Panc1 (cell line): ENCODE data around the gene ATP1A3. TPM values are rescaled to one million over a fixed set of nuclear protein-coding genes. Genes with fewer than 3 reads are reported as not detected.

Experiments
- ATAC-seq: fragments of 200-7000 bp; cut with Tn5 transposase; 2 replicates; pipeline ENCODE4 v1.9.1; 2020; ENCODE audit warnings: mild to moderate bottlenecking, moderate library complexity
- BruUV-seq: library from RNA; stranded (reverse); fragments of 400-500 nt; replicated peaks from 2 replicates; lab custom pipeline; 2021; lab: Mats Ljungman, UMichigan
- CTCF ChIA-PET: fragments of 300-600 bp; sonication (Branson Sonifier 250); formaldehyde crosslinking; loops from one replicate; lab custom pipeline; 2022; ENCODE audit warnings: antibody characterized with exemption; lab: Charles Lee
- POLR2A ChIA-PET: fragments of 300-600 bp; sonication (Branson Sonifier 250); formaldehyde crosslinking; loops from one replicate; lab custom pipeline; 2022; ENCODE audit warnings: antibody characterized with exemption; lab: Charles Lee
- DNase-seq: peaks from one replicate; pipeline ENCODE4 v3.0.0-alpha.2; 2010; ENCODE audit warnings: low read depth, low spot score
- H3K27ac ChIP-seq: 2 replicates; pipeline ENCODE4 v1.5.1; 2011; ENCODE audit warnings: mild to moderate bottlenecking, low read length, inconsistent platforms
- H3K27me3 ChIP-seq: fragments of 200-500 bp; sonication (Bioruptor generic); 2 replicates; pipeline ENCODE4 v1.6.0; 2014; ENCODE audit warnings: low read length, inconsistent platforms; ENCODE audit not compliant: control insufficient read depth, insufficient read depth
- H3K36me3 ChIP-seq: fragments of 200-500 bp; sonication (Bioruptor generic); 2 replicates; pipeline ENCODE4 v1.5.1; 2014; ENCODE audit warnings: inconsistent platforms, mild to moderate bottlenecking, low read length, moderate library complexity; ENCODE audit not compliant: control insufficient read depth, insufficient read depth
- H3K4me1 ChIP-seq: 2 replicates; pipeline ENCODE4 v1.5.1; 2011; ENCODE audit warnings: inconsistent platforms, mild to moderate bottlenecking, low read length, moderate library complexity; ENCODE audit not compliant: control insufficient read depth, insufficient read depth
- H3K4me3 ChIP-seq, 2 experiments: 2 replicates each; pipeline ENCODE4 v1.5.1; 2011 to 2012; ENCODE audit warnings: low read depth in 2 of 2, low read length in 2 of 2, mild to moderate bottlenecking in 2 of 2, inconsistent platforms in 1 of 2, moderate library complexity in 1 of 2
- H3K9me3 ChIP-seq: fragments of 200-500 bp; sonication (Bioruptor generic); 2 replicates; pipeline ENCODE4 v1.5.1; 2014; ENCODE audit warnings: low read depth, mild to moderate bottlenecking, inconsistent platforms, low read length, moderate library complexity; ENCODE audit not compliant: control insufficient read depth, insufficient read depth
- CTCF ChIP-seq: fragments of 450-650 bp; IDR thresholded peaks from 2 replicates; pipeline ENCODE4 v1.5.1; 2017; ENCODE audit warnings: mild to moderate bottlenecking
- POLR2AphosphoS5 ChIP-seq: IDR thresholded peaks from 2 replicates; pipeline ENCODE4 v1.6.1; 2012; ENCODE audit warnings: mild to moderate bottlenecking, low read depth, low read length, moderate library complexity
- SIN3A ChIP-seq: IDR thresholded peaks from 2 replicates; pipeline ENCODE4 v1.6.1; 2012; ENCODE audit warnings: low read depth, mild to moderate bottlenecking, low read length, moderate library complexity, borderline replicate concordance; ENCODE audit not compliant: insufficient read depth
- TCF7L2 ChIP-seq: IDR thresholded peaks from 2 replicates; pipeline ENCODE4 v1.6.1; 2011; ENCODE audit warnings: mild to moderate bottlenecking, low read depth, low read length, inconsistent platforms
- in situ Hi-C: cut with HindIII; loops from 2 replicates; pipeline ENCODE4 v1.10.0; 2016; ENCODE audit warnings: low sequenced_read_pairs, low pct_unique_long_range_greater_than_20kb
- intact Hi-C: fragments of 100-400 bp; cut with micrococcal nuclease; formaldehyde crosslinking; loops from one replicate; pipeline ENCODE4 v1.10.0; 2022; ENCODE audit not compliant: unreplicated experiment
- total RNA-seq: library from RNA; stranded (reverse); gene quantifications from one replicate; pipeline ENCODE4 v1.2.1, GENCODE V29; 2021; ENCODE audit not compliant: unreplicated experiment
- TF ChIP-seq, protein P1 (sequence below), 2 experiments: IDR thresholded peaks; 2 replicates each; pipeline ENCODE4 v1.6.1; 2011 to 2012; ENCODE audit warnings: low read depth in 2 of 2, control low read depth in 1 of 2, low read length in 1 of 2, mild to moderate bottlenecking in 1 of 2, moderate library complexity in 1 of 2; ENCODE audit not compliant: insufficient read depth in 1 of 2

ATP1A3 gene
- total RNA-seq, 1 experiment from 2014 or later: 4.9 TPM

DNA sequence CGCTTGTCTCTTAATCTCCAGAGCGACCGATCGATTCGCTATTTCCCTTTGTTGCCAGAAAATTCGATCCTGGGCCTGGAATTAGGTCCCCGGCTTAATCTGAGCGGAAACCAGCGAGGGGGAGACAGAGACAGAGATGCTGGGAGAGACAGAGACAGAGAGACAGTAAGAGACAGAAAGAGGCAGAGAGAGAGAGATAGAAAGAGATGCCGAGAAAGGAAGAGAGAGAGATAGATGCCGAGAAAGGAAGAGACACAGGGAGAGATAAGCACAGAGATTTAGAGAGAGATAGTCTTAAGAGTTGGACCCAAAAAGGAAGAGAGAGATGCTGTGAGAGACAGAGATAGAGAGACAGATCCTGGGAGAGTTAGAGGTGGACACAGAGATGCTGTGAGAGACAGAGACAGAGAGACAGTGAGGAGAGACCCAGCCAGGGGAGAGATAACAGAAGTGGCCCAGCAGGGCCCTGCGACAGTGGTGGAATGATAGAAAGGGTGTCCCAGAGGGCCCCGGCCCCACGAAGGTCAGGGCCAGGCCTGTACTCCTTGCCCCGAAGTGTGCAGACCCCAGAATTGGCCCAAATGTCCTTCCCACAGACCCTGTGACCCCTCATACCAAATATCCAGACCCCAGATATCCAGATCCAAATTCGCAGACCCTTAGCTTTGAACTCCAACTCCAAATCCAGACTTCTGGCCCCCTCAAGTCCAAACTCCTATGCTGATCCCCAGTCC lies 67.1 kb downstream of the ATP1A3 start:
- Histone ChIP-seq H3K27me3 (peaks cover 3% of the 10 kb centered on the region; the same call in 1 of the 2 replicates), H3K27ac (no peak overlapping the region), H3K4me1 (no peaks in the 10 kb centered on the region; the same call in 1 of the 2 replicates), H3K9me3 (no peaks in the 10 kb centered on the region), H3K36me3 (no peaks in the 10 kb centered on the region), H3K4me3 (no peak overlapping the region; a peak in 1 of 4 replicates)
- ChIA-PET CTCF (interaction anchor here (0.7 kb wide), 1 partner anchor 94 kb away, joined by 7 read pairs; no protein-coding TSS in a partner anchor), POLR2A (no interaction called here)
- TF ChIP-seq, protein P1, sequence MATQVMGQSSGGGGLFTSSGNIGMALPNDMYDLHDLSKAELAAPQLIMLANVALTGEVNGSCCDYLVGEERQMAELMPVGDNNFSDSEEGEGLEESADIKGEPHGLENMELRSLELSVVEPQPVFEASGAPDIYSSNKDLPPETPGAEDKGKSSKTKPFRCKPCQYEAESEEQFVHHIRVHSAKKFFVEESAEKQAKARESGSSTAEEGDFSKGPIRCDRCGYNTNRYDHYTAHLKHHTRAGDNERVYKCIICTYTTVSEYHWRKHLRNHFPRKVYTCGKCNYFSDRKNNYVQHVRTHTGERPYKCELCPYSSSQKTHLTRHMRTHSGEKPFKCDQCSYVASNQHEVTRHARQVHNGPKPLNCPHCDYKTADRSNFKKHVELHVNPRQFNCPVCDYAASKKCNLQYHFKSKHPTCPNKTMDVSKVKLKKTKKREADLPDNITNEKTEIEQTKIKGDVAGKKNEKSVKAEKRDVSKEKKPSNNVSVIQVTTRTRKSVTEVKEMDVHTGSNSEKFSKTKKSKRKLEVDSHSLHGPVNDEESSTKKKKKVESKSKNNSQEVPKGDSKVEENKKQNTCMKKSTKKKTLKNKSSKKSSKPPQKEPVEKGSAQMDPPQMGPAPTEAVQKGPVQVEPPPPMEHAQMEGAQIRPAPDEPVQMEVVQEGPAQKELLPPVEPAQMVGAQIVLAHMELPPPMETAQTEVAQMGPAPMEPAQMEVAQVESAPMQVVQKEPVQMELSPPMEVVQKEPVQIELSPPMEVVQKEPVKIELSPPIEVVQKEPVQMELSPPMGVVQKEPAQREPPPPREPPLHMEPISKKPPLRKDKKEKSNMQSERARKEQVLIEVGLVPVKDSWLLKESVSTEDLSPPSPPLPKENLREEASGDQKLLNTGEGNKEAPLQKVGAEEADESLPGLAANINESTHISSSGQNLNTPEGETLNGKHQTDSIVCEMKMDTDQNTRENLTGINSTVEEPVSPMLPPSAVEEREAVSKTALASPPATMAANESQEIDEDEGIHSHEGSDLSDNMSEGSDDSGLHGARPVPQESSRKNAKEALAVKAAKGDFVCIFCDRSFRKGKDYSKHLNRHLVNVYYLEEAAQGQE (IDR thresholded peaks at IDR 0.05; ENCODE audit: insufficient read depth in 1 of 2, low read depth in 2 of 2, low read length in 1 of 2): no peak
- TF ChIP-seq TCF7L2: no peak
- TF ChIP-seq POLR2AphosphoS5: no peak
- no peak for TF ChIP-seq SIN3A
- no peak for TF ChIP-seq CTCF
- no TSS peak for BruUV-seq
- intact Hi-C loops: no loop called here
- in situ Hi-C loops: no loop called here
- ATAC-seq: no peak
- no peak for DNase-seq

DNA sequence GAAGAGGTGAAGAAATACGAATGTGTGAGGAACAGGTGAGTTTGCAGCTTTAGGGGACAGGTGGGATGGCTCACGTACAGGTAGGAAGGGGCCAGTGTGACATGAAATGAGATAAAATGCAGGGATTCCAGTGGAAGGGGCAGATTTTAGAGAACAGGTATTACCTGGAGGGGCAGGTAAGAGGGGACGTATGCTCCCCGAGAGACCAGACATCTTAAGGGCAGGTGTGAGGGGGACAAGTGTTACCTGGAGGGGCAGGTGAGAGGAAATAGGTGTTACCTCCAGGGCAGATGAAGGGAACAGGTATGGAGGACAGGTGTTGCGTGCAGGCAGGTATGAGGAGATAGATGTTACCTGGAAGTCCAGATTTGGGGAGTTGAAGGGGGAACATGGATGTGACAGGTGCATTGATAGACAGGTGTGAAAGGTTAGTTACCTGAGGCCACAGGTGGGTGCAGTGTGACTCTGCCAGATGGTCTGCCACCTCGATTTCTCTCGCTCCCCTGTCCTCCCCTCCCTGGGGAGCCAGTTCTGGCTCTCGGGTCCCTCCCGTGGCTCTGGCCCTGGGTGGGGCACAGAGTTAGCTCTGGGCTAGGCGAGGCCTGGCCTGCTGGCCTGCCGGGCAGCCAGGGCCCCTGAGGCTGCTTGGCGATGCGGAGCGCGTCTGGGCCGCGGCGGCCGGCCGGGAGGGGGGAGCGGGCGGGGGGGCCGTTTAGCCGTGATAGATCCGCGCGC lies 67.8 kb downstream of the ATP1A3 start:
- BruUV-seq: no TSS peak
- no peak for TF ChIP-seq SIN3A
- no peak for TF ChIP-seq POLR2AphosphoS5
- TF ChIP-seq, protein P1 (IDR thresholded peaks at IDR 0.05; ENCODE audit: insufficient read depth in 1 of 2, low read depth in 2 of 2, low read length in 1 of 2): no peak
- no peak for TF ChIP-seq CTCF
- no peak for TF ChIP-seq TCF7L2
- Histone ChIP-seq H3K4me1 (no peaks in the 10 kb centered on the region; the same call in 1 of the 2 replicates), H3K4me3 (no peak overlapping the region), H3K27ac (no peak overlapping the region), H3K9me3 (no peaks in the 10 kb centered on the region), H3K27me3 (peaks cover 3% of the 10 kb centered on the region; the same call in 1 of the 2 replicates), H3K36me3 (no peaks in the 10 kb centered on the region)
- POLR2A ChIA-PET: no interaction called here
- ATAC-seq (no peak), DNase-seq (no peak)
- in situ Hi-C loops (no loop called here), intact Hi-C loops (no loop called here)
- CTCF ChIA-PET: interaction anchor here (0.7 kb wide), 1 partner anchor 93 kb away, joined by 7 read pairs; no protein-coding TSS in a partner anchor
